ENCODE results near the gene HS1BP3. TPM values are rescaled to one million over a fixed set of nuclear protein-coding genes. Genes with fewer than 3 reads are reported as not detected.

Gene HS1BP3
- total RNA-seq (2022; extraction: Qiagen RNA extraction), result 43.2 to 53.3 TPM (median 47.0 TPM) in 5 replicates

GRCh38 chr2:20650877-20651730 is at the start of gene HS1BP3:
Gene HS1BP3 (minus strand): TSS chr2:20651098. CDS start chr2:20651063, 35 bp downstream.

GRCh38 chr2:20666304-20667150 is 15.6 kb upstream of the HS1BP3 start, which contains the start of gene GDF7:
Gene GDF7 (plus strand): TSS chr2:20667144. CDS start chr2:20667240, 96 bp downstream.

Other genes starting within 250 kb of the HS1BP3 start
- gene RHOB, start 204.0 kb downstream of the HS1BP3 start, total RNA-seq (2022; extraction: Qiagen RNA extraction), result 389 to 594 TPM (median 533 TPM) in 5 replicates
- 0.09 to 0.14 TPM (median 0.13 TPM) in 5 replicates for gene GDF7, start 16.0 kb upstream of the HS1BP3 start, total RNA-seq (2022; extraction: Qiagen RNA extraction)
- 16.4 to 20.6 TPM (median 18.1 TPM) in 5 replicates for gene LDAH, start 172.0 kb upstream of the HS1BP3 start, total RNA-seq (2022; extraction: Qiagen RNA extraction)

Data from A549 treated with AZD2906 at 1 μM for 4 hours (cell line).